SU-DHL-6 (cell line): ENCODE results near the gene CLDN10.
"Not testable (repeated sequence)": the region's sequence is repeated elsewhere in the genome, so short reads cannot be mapped to it uniquely, and the experiment has no call there.

ENCODE experiments used
- H2AFZ ChIP-seq: fragments of 200-600 bp; sonication (generic); 2 replicates; pipeline ENCODE4 v1.6.1; 2014; ENCODE audit warnings: low read depth, mild to moderate bottlenecking, moderate library complexity, mixed read lengths, antibody characterized with exemption, low read length; ENCODE audit not compliant: severe bottlenecking
- H3F3A ChIP-seq: fragments of 200-600 bp; shearing (Covaris generic); 2 replicates; pipeline ENCODE4 v1.6.0; 2016; ENCODE audit warnings: antibody characterized with exemption, mild to moderate bottlenecking; ENCODE audit not compliant: insufficient read depth
- H3K27ac ChIP-seq: fragments of 200-600 bp; sonication (generic); 2 replicates; pipeline ENCODE4 v1.5.1; 2016; ENCODE audit warnings: low read depth, mild to moderate bottlenecking, low read length, moderate library complexity, mixed read lengths
- H3K27me3 ChIP-seq: fragments of 200-600 bp; sonication (generic), shearing (Covaris generic); 2 replicates; pipeline ENCODE4 v1.6.0; 2014; ENCODE audit warnings: mild to moderate bottlenecking, low read length
- H3K36me3 ChIP-seq: fragments of 200-600 bp; sonication (generic); 2 replicates; pipeline ENCODE4 v1.6.1; 2014; ENCODE audit warnings: mild to moderate bottlenecking, low read length, mixed read lengths
- H3K4me2 ChIP-seq: fragments of 300-600, 200-600 bp; shearing (Covaris generic), sonication (generic); 2 replicates; pipeline ENCODE4 v1.6.0; 2014; ENCODE audit warnings: low read length, low read depth, mild to moderate bottlenecking; ENCODE audit not compliant: poor library complexity, severe bottlenecking
- H3K4me3 ChIP-seq: fragments of 200-600 bp; sonication (generic); 2 replicates; pipeline ENCODE4 v1.5.1; 2014; ENCODE audit warnings: antibody characterized with exemption, low read length, mild to moderate bottlenecking, mixed read lengths; ENCODE audit not compliant: insufficient read depth, poor library complexity, severe bottlenecking
- H3K79me2 ChIP-seq: fragments of 200-600 bp; sonication (generic); 2 replicates; pipeline ENCODE4 v1.6.1; 2014; ENCODE audit warnings: mild to moderate bottlenecking, low read length, moderate library complexity; ENCODE audit not compliant: insufficient read depth
- H3K9ac ChIP-seq: fragments of 200-600 bp; sonication (generic); 2 replicates; pipeline ENCODE4 v1.7.0; 2014; ENCODE audit warnings: mild to moderate bottlenecking, low read length
- H3K9me2 ChIP-seq: fragments of 200-600 bp; sonication (generic); replicated peaks from 2 replicates; pipeline ENCODE4 v1.6.1; 2014; ENCODE audit warnings: low read length; ENCODE audit not compliant: insufficient read depth
- H3K9me3 ChIP-seq: fragments of 200-600 bp; sonication (generic); 2 replicates; pipeline ENCODE4 v1.6.1; 2014; ENCODE audit warnings: low read length, mixed read lengths; ENCODE audit not compliant: insufficient read depth
- H4K20me1 ChIP-seq: fragments of 200-600 bp; sonication (generic); 2 replicates; pipeline ENCODE4 v1.6.1; 2014; ENCODE audit warnings: low read depth, mild to moderate bottlenecking, antibody characterized with exemption, low read length, moderate library complexity, mixed read lengths
- EZH2phosphoT487 ChIP-seq: fragments of 200-600 bp; sonication (generic), shearing (Covaris generic); conservative IDR thresholded peaks from 2 replicates; pipeline ENCODE4 v1.6.1; 2018; ENCODE audit warnings: mild to moderate bottlenecking, antibody characterized with exemption, low read length, moderate library complexity, mixed read lengths
- TF ChIP-seq, protein P1 (sequence below): fragments of 200-600 bp; sonication (generic); IDR thresholded peaks from one replicate; pipeline ENCODE4 v1.5.1; 2017; ENCODE audit warnings: antibody characterized with exemption, mild to moderate bottlenecking, low read length, moderate library complexity; ENCODE audit not compliant: insufficient read depth, poor library complexity, severe bottlenecking

CLDN10 gene

GRCh38 chr13:95564091-95564490 is 11.6 kb downstream of the CLDN10 start:
- H3K79me2 ChIP-seq, result no peaks in the 10 kb centered on the region
- no peaks in the 10 kb centered on the region for H4K20me1 ChIP-seq
- H3K4me2 ChIP-seq, result no peak overlapping the region
- no peaks in the 10 kb centered on the region for H3K9me3 ChIP-seq
- TF ChIP-seq, protein P1, sequence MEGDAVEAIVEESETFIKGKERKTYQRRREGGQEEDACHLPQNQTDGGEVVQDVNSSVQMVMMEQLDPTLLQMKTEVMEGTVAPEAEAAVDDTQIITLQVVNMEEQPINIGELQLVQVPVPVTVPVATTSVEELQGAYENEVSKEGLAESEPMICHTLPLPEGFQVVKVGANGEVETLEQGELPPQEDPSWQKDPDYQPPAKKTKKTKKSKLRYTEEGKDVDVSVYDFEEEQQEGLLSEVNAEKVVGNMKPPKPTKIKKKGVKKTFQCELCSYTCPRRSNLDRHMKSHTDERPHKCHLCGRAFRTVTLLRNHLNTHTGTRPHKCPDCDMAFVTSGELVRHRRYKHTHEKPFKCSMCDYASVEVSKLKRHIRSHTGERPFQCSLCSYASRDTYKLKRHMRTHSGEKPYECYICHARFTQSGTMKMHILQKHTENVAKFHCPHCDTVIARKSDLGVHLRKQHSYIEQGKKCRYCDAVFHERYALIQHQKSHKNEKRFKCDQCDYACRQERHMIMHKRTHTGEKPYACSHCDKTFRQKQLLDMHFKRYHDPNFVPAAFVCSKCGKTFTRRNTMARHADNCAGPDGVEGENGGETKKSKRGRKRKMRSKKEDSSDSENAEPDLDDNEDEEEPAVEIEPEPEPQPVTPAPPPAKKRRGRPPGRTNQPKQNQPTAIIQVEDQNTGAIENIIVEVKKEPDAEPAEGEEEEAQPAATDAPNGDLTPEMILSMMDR, result no peak
- TF ChIP-seq EZH2phosphoT487, result no peak
- H3K36me3 ChIP-seq, result no peaks in the 10 kb centered on the region
- H3K9me2 ChIP-seq, result no peaks in the 10 kb centered on the region
- H3K27ac ChIP-seq, result no peak overlapping the region
- H2AFZ ChIP-seq, result no peak overlapping the region
- H3K9ac ChIP-seq, result no peak overlapping the region
- H3K4me3 ChIP-seq, result no peak overlapping the region
- no peaks in the 10 kb centered on the region for H3K27me3 ChIP-seq
- no peaks in the 10 kb centered on the region for H3F3A ChIP-seq

DNA sequence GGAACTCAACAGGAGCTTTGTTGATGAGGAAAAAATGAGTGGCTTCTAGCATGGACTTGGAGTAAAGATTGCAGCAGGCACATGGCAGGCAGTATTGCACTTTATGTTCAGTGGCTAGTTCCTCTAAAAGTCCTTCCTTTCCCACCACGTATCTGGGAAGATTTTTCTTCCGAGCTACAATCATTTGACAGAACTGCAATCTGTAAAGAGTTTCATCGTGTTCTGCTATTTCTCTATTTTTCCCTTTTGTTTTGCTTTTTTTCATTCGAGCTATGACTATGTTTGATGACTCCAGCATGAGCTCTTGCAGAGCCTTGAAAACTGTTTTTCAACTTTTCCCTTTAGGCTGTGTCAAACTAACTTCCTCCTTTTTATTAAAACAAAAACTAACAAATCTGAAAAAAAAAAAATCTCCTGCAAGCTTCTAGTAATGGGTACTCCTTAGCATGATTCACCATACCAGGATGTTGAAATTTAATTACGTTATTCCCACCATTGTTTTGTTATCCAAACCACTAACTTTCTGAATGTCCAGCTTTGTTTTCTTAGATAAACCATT is 12.3 kb downstream of the CLDN10 start:
- Histone ChIP-seq H3K9ac (no peak overlapping the region), H4K20me1 (no peaks in the 10 kb centered on the region), H3K27me3 (no peaks in the 10 kb centered on the region), H3K27ac (no peak overlapping the region), H2AFZ (no peak overlapping the region), H3K9me3 (no peaks in the 10 kb centered on the region), H3F3A (no peaks in the 10 kb centered on the region), H3K79me2 (no peaks in the 10 kb centered on the region), H3K4me2 (no peak overlapping the region), H3K36me3 (no peaks in the 10 kb centered on the region), H3K9me2 (no peaks in the 10 kb centered on the region), H3K4me3 (no peak overlapping the region)
- TF ChIP-seq, protein P1, result no peak
- TF ChIP-seq EZH2phosphoT487, result no peak

DNA sequence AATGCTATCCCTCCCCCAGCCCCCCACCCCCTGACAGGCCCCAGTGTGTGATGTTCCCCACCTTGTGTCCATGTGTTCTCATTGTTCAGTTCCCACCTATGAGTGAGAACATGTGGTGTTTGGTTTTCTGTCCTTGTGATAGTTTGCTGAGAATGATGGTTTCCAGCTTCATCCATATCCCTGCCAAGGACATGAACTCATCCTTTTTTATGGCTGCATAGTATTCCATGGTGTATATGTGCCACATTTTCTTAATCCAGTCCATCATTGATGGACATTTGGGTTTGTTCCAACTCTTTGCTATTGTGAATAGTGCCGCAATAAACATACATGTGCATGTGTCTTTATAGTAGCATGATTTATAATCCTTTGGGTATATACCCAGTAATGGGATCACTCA is 13.2 kb downstream of the CLDN10 start:
- not testable (repeated sequence) for H4K20me1 ChIP-seq, H3K4me3 ChIP-seq, H3K4me2 ChIP-seq, H3K79me2 ChIP-seq, H3F3A ChIP-seq, H3K27me3 ChIP-seq, H3K36me3 ChIP-seq, H3K9ac ChIP-seq, H3K9me2 ChIP-seq, H2AFZ ChIP-seq, H3K9me3 ChIP-seq, H3K27ac ChIP-seq

DNA sequence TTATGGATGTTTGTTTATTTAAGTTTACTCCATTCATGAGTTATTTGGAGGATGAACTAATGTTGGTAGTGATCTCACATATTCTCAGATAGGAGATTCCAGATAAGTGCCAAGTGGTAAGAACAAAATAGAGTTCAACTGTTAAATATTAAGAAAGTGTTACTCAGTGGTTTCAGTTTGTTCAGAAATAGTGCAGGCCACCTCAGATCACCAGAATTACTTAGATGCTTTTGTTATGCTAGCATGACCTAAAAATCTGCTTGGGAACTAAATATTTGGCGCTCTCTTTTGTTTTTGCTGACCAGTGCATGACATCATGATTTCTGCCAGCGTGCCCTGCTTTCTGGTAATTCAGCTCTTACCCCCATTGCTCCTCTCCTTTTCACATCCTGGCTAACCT is 15.6 kb downstream of the CLDN10 start:
- Histone ChIP-seq H3K4me3 (no peak overlapping the region), H3K36me3 (no peaks in the 10 kb centered on the region), H3F3A (no peaks in the 10 kb centered on the region), H3K9me2 (no peaks in the 10 kb centered on the region), H3K9ac (no peak overlapping the region), H3K79me2 (no peaks in the 10 kb centered on the region), H3K4me2 (no peak overlapping the region), H3K9me3 (no peaks in the 10 kb centered on the region), H3K27ac (no peak overlapping the region), H2AFZ (no peak overlapping the region), H4K20me1 (no peaks in the 10 kb centered on the region), H3K27me3 (no peaks in the 10 kb centered on the region)
- no peak for TF ChIP-seq EZH2phosphoT487
- TF ChIP-seq, protein P1, result no peak
